DND-41 (cell line): ENCODE results near the gene USP12.

Experiments used
- EZH2 ChIP-seq: IDR thresholded peaks from 3 replicates; pipeline ENCODE4 v1.6.1; 2012; ENCODE audit warnings: borderline replicate concordance, low read depth, mild to moderate bottlenecking, moderate library complexity, low read length, inconsistent platforms; ENCODE audit not compliant: severe bottlenecking
- TF ChIP-seq, protein P1 (sequence below): IDR thresholded peaks from 2 replicates; pipeline ENCODE4 v1.5.1; 2012; ENCODE audit warnings: borderline replicate concordance, low read length, moderate library complexity, mild to moderate bottlenecking; ENCODE audit not compliant: poor library complexity, severe bottlenecking; ENCODE audit errors: extremely low read depth

DNA sequence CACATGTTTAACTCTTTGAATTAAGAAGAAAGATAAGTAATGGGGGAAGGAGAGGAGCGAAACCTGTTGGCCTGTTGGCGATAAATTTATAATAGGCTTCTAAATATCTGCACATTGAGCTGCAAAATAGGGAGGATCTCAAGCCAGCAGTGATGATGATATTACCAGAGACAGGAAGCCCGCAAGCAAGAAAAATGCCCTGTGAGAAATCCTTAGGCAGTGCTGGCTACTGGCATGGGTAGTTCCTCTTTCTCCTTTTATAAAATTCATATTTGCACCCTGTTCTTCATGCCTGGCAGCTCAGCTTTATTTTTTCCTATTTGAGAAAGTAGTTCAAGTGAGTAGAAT, 858 bp upstream of the USP12 start:
- TF ChIP-seq, protein P1, sequence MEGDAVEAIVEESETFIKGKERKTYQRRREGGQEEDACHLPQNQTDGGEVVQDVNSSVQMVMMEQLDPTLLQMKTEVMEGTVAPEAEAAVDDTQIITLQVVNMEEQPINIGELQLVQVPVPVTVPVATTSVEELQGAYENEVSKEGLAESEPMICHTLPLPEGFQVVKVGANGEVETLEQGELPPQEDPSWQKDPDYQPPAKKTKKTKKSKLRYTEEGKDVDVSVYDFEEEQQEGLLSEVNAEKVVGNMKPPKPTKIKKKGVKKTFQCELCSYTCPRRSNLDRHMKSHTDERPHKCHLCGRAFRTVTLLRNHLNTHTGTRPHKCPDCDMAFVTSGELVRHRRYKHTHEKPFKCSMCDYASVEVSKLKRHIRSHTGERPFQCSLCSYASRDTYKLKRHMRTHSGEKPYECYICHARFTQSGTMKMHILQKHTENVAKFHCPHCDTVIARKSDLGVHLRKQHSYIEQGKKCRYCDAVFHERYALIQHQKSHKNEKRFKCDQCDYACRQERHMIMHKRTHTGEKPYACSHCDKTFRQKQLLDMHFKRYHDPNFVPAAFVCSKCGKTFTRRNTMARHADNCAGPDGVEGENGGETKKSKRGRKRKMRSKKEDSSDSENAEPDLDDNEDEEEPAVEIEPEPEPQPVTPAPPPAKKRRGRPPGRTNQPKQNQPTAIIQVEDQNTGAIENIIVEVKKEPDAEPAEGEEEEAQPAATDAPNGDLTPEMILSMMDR: no peak
- no peak for TF ChIP-seq EZH2
